GM18519 (cell line): ENCODE results near the gene BBS10.
A peak's percentile ranks its signal among the peaks of the same experiment; 100 is the strongest.
"Not testable (repeated sequence)": the region's sequence is repeated elsewhere in the genome, so short reads cannot be mapped to it uniquely, and the experiment has no call there.

Source experiments
- ATAC-seq: cut with Tn5 transposase; IDR thresholded peaks from one replicate; pipeline ENCODE4 v1.9.1; 2021; ENCODE audit warnings: mild to moderate bottlenecking, moderate library complexity; ENCODE audit not compliant: unreplicated experiment, low FRiP score

Gene BBS10

DNA sequence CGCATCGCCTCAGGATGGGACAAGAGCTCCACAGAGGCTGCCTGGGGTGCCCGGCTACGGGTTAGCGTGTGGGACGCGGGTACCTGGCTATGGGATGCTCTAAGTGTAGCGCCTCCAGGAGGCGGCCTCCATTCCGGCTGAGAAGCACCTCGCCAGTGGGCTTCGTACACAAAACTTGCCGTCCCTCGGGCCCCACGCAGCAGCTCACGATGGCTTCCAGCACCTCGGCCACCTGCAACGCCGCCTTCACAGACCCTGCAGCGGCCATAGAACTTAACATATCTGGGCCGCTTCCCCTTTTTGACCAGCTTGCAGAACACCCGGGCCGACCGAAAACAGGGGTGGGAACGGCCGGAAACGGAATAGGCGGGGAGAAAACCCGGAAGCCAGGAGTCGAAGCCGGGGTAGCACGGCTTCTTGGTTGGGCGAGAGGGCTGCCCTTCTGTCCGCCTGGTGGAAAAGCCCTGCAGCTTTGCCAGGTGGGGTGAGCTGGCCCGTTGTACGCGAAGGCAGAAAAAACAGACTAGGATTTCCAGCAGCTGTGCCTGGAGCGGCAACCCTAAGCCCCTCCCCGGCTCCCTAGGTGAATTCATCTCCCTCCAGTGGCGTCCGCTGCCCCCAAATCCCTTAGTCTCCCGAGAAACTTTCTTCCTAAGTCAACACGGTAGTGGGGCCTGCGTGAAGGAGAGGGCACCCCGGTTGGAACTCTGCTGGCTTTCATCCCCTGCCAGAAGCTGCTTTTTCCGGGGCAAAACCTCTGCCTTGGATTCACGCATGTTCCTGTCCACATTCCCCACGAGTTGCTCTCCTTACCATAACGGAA lies at the start of gene BBS10:
BBS10 (minus strand) TSS at position 337 of the 823 bp plus-strand sequence; CDS start at position 280, 57 bp downstream.
- ATAC-seq, result peak; percentile 90

DNA sequence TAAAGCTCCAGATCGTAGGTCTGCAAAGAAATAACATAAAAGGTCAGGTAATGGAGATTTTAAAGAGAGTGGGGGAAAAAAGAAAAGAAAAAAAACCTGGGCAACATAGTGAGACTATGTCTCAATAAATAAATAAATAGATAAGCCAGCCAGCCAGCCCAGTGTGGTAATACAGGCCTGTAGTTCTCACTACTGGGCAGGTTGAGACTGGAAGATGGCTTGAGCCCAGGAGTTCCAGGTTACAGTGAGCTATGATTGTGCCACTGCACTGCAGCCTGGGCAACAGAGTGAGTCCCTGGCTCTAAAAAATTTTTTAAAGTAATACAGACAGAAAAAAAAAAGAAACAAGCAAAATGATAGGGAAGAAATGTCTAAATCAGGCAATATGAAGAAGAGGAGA lies 43.2 kb upstream of the BBS10 start:
- no peak for ATAC-seq

DNA sequence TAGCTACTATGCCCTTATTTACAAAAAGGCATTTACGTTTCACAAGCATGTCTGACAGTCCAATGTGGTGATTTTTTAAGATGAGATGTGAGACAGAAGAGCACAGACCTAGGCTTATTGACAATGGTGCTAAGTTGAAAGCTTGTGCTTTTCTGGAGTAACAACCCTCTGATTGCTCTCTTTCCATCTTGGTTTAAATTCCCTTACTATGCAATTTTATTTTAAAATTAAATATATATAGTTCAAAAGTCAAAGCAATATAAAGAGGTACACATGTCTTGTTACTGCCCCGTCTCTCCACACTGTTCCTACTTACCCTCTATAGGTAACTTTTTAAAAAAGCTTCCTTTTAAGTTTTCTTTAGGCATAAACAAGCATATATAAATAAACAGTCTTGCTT lies 39.4 kb upstream of the BBS10 start:
- no peak for ATAC-seq

DNA sequence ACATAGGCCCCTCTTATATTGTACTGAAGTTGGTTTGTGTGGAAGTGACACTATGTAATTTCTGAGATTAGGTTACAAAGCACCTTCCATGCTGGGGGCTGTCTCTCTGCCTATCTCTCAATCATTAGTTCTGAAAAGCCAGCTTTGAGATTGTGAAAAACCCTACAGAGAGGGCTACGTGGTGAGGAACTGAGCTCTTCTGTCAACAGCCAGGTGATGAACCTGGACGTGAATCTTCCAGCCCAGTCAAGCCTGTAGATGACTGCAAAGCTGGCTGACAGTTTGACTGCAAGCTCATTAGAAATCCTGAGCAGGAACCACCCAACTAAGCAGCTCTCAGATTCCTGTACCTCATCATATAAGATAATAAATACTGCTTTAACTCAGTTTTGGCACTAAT lies 36.3 kb upstream of the BBS10 start:
- no peak for ATAC-seq

DNA sequence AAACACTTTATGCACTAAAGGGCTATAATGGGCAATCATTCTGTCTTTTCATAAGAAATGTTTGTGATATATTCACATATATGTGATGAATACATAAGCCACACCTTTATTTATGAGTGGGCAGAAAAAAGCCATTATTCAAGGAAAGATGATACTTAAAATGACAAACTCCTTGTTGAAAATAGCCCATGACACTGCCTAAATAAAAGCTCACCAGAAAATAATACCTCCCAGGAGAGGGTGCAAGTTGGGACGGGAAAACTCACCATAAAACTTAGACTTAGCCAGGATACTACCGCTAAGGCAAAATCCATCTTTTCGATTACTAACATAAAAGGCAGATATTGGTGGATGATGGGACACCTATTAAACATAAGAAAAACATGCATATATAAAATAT lies 35.8 kb upstream of the BBS10 start:
- no peak for ATAC-seq

DNA sequence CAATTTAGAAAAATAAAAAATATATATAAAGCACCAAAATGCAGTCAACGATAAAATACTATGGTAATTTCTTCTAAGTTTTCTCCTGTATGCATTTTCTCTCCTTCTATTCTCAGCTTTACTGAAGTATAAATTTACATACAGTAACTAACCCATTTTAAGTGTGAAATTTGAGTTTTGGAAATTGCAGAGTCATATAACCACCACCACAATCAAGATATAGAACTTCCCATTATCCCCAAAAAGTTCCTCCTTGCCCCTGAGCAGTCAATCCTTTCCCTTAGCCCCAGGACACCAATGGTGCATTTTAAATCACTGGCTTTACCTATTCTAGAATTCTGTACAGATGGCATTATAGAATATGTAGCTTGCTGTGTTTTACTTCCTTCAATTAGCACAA lies 31.0 kb upstream of the BBS10 start:
- no peak for ATAC-seq

DNA sequence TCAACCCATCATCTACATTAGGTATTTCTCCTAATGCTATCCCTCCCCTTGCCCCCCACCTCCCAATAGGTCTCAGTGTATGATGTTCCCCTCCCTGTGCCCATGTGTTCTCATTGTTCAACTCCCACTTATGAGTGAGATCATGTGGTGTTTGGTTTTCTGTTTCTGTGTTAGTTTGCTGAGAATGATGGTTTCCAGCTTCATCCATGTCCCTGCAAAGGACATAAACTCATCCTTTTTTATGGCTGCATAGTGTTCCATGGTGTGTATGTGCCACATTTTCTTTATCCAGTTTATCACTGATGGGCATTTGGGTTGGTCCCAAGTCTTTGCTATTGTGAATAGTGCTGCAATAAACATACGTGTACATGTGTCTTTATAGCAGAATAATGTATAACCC lies 28.7 kb upstream of the BBS10 start:
- ATAC-seq, result not testable (repeated sequence)

DNA sequence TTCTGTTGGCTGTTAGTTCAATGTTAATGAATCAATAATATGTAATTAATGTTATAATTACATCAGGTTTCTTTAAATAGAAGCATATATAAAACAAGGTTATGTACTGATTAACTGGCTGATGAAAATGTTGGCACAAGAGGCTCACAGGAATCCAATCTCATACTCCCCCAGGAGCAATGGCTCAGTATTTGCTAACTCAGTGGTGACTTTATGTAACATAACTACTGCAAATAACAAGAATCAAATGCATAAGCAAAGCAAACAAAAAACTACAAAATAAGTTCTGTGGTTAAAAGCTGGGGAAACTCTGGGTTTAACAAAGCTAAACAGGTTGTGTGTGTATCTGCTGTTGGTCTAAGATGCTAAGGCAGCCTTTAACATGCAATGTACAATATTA lies 27.7 kb upstream of the BBS10 start:
- ATAC-seq, result no peak

DNA sequence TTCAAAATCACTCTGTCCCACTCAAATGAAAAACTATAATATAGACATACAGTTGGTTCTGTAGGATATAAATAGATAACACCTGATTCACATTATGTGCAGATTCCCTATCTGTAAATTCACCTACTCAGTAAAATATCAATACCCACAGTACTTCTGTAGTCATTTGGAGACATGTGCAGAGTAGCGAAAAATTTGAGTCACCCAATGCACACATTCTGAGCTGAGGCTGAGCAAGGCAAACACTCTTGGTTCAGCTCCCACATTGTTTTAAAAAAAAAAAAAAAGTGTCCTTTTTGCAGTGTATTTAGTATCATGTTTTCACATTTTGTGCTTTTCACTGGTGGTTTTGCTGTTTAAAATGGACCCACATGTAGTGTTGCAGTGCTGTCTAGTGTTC lies 27.3 kb upstream of the BBS10 start:
- ATAC-seq, result no peak

DNA sequence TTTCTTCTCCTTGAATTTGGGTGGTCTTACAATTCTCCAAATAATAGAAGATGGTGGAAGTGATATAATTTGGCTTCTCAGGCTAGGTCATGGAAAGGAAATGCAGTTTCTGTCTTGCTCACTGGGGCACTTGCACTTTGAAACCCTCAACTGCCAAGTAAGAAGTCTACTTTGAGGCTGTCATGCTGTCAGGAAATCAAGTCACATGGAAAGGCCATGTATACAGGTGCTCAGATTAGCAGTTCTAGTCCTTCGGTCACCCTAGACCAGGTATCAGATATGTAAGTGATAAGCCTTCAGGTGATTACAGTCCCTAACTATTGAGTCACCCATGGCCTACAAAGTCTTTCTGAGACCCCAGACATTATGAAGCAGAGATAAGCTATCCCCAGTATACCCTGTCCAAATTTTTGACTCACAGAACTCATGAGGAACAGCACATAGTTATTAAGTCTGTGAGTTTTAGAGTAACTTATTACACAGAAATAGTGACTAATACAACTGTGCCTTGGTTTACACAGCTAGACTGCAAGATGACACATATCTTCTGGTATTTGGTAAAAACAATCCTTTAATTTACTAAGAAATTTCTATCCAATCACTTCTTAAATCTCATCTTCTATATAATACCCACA lies 26.3 kb upstream of the BBS10 start:
- ATAC-seq, result no peak

DNA sequence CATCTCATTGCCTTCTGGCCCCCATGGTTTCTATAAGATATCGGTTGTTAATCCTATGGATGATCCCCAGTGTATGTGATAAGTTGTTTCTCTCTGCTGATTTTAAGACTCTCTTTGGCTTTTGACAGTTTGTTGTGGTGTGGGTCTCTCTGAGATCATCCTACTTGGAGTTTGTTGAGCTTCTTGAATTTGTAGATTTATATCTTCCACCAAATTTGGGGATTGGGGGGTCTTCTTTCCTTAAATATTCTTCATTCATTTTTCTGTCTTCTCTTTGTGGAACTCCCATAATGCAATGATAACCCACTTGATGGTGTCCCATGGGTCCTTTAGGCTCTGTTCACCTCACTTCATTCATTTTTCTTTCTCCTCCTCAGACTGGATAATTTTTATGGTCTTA lies 20.0 kb upstream of the BBS10 start:
- no peak for ATAC-seq

DNA sequence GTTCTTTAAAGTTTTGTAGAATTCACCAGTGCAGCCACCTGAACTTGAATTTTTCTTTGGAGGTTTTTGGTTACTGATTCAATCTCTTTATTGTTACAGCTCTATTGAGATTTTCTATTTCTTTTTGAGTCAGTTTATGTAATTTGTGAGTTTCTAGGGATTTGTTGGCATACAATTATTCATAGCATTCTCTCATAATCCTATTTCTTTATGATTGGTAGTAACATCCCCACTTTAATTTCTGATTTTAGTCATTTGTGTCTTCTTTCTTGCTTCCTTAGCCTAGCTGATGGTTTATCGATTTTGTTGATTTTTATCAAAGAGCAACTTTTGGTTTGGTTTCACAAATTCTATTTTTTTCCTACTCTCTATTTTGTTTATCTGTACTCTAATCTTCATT lies 17.9 kb upstream of the BBS10 start:
- no peak for ATAC-seq

DNA sequence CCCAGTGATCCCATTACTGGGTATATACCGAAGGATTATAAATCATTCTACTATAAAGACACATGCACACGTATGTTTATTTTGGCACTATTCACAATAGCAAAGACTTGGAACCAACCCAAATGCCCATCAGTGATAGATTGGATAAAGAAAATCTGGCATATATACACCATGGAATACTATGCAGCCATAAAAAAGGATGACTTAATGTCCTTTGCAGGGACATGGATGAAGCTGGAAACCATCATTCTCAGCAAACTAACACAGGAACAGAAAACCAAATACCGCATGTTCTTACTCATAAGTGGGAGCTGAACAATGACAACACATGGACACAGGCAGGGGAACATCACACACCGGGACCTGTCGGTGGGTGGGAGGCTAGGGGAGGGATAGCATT lies 15.9 kb upstream of the BBS10 start:
- not testable (repeated sequence) for ATAC-seq

DNA sequence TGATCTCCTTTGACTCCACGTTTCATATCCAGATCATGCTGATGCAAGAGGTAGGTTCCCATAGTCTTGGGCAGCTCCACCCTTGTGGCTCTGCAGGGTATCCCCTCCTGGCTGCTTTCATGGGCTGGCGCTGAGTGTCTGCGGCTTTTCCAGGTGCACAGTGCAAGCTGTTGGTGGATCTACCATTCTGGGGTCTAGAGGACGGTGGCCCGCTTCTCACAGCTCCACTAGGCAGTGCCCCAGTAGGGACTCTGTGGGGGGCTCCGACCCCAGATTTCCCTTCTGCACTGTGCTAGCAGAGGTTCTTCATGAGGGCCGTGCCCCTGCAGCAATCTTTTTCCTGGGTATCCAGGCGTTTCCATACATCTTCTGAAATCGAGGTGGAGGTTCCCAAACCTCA lies 12.1 kb upstream of the BBS10 start:
- no peak for ATAC-seq

DNA sequence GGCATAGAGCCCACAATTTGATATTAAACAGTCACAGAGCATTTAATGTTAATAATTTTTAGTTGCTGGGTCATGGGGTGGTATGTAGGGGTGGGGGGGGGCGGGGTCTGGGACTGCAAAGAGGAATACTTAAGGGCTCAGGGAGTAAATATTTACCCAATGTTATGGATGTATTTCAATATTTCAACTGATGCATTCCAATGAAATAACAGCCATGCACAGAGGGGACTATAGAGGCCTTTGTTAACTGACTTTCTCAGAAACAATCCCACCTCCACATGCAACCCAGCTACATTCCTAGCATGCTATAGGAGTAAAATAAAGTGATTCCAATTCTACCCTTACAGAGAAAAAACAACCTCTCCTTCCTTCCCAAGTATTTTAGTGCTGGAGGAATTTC lies 7.9 kb upstream of the BBS10 start:
- ATAC-seq, result no peak

DNA sequence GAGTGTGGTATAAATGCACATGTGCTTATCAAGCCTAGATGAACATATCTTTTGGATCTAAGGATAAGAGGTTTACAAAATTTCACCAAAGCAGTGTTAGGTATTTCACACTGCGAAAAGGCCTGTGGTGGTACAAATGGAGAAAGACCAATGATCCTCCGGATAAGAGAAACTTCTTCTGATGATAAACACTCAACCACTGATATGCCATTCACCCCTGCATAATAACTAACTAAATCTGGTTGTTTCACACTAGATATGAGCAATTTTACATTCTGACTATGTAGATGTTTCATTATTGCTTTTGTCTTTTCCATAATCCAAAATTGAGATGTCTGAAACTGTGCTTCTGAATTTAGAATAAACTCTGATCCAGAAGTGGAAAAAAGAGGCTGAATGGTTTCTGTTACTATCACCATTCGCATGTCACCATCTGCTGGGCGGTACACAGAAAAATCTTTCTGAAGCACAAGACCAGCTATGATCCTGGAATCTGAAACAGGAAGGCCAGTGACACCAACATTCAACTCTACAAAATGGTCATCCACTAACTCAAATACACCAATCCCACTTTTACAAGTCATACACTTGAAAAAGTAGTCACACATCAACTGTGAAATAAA lies 1.3 kb downstream of the BBS10 start:
- no peak for ATAC-seq

DNA sequence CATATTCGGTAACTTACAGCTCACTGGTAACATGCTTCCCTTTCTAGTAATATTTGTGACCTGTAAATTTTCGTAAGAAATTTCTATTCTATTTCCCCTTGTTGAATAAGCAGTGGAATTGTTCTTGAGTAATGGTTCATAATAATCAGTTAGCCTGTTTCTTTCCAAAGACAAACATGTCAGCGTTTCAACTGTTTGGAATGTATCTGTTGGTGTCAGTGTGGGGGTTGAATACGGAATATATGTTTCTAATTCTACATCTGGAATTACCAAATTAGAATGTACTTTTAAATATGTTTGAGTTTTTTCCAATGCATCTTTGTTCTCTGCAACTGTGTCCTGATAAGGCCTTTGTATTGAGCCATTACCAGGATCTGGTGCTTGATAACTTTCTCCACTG lies 2.0 kb downstream of the BBS10 start:
- ATAC-seq, result no peak

DNA sequence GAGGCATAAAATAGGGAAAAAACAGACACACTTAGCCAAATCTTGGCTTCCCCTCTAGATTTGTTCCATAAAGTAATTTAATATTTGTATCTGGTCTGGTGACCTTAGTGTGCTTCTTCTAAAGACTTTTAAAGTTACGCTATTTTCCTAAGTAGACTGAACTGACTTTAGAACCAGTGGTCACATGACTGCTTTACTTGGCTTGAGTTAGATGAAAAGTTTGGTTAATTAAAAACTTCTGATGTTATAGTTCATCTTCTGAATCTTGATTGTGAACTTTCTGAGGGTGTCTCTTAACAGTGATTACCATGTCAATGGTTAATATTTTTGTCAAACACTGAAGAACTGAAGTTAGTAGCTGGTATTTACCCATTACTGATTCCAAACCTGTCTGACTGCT lies 2.6 kb downstream of the BBS10 start:
- no peak for ATAC-seq

DNA sequence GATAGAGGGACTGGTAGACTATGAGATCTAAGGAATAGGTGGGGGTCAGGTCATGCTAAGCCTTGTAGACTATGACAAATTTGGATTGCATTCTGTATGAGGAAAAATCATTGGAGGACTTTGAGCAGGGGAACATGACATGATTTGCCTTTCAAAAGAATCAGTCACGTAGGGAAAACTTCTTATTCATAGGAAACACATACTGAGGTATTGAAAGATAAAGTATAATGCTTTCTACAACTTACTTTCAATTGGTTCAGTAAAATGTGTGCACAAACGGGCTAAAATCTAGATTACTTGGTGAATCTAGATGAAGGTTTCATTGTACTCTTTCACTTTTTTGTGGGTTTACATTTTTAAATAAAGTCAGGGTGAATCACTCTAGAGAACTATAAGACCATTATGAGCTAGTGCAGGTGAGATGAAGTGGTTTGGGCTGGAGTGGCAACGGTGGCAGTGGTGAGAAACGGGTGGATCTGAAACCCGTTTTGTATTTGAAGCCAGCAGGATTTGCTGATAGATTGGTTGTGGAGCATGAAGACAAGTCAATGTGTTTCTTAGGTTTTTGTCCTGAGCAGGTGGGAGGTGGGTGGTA lies 6.7 kb downstream of the BBS10 start:
- ATAC-seq, result no peak

DNA sequence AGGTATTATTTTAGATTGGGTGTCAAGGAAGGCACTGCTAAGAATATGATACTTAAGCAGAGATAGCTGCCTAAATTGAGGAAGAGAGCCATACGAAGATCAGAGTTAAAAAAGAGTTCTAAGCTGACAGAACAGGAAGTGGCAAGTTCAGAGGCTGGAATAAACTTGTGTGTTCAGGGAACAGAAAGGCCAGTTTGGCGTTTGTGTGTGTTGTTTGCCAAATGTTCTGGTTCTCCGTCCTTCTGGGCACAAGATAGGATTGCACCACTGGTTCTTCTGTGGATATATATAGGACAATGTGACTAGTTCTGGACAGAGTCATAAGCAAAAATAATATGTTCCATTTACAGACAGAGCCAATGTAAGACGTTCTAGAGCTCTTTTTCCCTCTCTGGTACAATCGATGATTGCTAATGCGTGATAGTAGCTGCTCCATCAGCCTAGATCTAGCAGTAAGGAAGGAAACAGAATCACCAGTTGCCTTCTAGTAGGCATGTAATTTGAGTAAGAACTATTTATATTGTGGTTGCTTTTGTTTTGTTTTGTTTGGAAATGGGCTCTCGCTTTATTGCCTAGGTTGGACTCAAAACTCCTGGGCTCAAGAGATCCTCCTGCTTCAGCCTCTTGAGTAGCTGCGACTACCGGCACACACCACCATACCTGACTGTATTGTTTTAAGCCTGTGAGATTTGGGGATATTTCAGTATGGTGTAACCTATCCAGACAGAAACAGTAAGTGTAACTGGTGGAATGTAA lies 7.4 kb downstream of the BBS10 start:
- ATAC-seq, result no peak

DNA sequence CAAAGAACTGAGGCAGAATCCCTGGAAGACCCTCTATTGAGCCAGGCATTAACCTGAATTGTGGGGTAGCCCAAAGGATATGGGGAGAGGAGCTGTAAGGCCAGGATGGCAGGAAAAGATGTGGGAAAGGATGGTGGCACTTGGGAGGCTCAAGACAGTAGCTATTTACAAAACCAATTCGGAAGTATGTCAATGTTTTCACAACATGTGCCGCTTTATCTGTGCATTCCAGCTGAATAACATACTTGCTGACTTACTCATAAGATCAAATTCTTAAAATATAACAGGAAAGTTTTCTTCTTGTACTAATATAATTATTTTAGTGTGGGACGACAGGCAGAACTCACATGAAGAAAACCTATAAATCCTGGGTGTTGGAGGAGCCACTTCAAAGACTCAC lies 10.6 kb downstream of the BBS10 start:
- no peak for ATAC-seq
